ENCODE results near the gene KRT222. TPM values are rescaled to one million over a fixed set of nuclear protein-coding genes. Genes with fewer than 3 reads are reported as not detected.

KRT222 gene
- total and polyA plus RNA-seq, 2 of the 13 experiments (the other 11 are each of a cell fraction or from before 2014, with no cell fraction given): not detected

DNA sequence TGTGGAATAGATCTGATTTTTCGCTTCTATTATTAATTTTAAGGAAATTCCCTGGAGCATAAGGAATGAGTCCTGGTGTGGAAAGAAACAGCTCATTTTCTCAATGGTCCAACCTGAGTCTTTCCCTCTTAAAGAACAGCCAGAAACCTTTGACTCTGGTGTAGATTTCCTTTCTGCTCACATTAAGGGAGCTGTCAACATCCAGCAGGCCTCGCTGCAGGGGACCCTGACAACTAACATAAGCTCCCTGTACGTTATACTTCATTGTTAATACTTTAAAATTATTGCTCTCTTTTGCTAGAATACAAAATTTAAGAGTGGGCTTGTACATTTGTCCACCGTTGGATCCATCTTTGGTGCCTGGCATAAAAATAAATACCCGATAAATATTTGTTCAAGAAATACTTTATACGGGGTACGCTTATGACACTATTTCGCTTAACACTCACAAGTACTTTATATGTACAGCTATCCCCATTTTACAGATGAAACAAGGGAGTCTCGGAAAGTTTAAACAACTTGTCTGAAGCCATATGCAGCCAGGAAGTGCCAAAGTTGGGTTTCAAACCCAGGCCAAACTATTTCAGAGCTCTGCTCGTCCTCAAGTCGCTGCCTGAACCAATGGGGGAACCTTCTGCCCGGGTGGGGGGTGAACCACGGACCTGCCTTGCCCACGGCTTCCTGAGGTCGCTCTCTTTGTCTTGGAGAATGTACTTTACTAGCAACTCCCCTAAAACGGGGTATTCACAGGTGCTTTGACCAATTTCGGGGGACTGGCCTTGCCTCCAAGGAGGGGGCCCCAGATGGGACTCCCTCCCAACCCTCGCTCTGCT lies 18.0 kb downstream of the KRT222 start (continued):
- TF ChIP-seq, protein P1, sequence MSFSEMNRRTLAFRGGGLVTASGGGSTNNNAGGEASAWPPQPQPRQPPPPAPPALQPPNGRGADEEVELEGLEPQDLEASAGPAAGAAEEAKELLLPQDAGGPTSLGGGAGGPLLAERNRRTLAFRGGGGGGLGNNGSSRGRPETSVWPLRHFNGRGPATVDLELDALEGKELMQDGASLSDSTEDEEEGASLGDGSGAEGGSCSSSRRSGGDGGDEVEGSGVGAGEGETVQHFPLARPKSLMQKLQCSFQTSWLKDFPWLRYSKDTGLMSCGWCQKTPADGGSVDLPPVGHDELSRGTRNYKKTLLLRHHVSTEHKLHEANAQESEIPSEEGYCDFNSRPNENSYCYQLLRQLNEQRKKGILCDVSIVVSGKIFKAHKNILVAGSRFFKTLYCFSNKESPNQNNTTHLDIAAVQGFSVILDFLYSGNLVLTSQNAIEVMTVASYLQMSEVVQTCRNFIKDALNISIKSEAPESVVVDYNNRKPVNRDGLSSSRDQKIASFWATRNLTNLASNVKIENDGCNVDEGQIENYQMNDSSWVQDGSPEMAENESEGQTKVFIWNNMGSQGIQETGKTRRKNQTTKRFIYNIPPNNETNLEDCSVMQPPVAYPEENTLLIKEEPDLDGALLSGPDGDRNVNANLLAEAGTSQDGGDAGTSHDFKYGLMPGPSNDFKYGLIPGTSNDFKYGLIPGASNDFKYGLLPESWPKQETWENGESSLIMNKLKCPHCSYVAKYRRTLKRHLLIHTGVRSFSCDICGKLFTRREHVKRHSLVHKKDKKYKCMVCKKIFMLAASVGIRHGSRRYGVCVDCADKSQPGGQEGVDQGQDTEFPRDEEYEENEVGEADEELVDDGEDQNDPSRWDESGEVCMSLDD (CRISPR knock-in tag; IDR thresholded peaks at IDR 0.05; ENCODE audit: borderline replicate concordance): peak; percentile 78; the same call in 1 of the 2 replicates
- TF ChIP-seq, protein P2, sequence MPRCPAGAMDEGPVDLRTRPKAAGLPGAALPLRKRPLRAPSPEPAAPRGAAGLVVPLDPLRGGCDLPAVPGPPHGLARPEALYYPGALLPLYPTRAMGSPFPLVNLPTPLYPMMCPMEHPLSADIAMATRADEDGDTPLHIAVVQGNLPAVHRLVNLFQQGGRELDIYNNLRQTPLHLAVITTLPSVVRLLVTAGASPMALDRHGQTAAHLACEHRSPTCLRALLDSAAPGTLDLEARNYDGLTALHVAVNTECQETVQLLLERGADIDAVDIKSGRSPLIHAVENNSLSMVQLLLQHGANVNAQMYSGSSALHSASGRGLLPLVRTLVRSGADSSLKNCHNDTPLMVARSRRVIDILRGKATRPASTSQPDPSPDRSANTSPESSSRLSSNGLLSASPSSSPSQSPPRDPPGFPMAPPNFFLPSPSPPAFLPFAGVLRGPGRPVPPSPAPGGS (CRISPR knock-in tag; IDR thresholded peaks at IDR 0.05): 0 out of 2 replicates have a peak, but pooled peaks have one; percentile 1
- no peak for TF ChIP-seq CBFB (CRISPR knock-in tag; IDR thresholded peaks at IDR 0.05)
- 0 out of 2 replicates have a peak, but pooled peaks have one; percentile 8 for TF ChIP-seq ZNF879 (CRISPR knock-in tag; IDR thresholded peaks at IDR 0.05)
- TF ChIP-seq PRPF4 (IDR thresholded peaks at IDR 0.05; ENCODE audit: low read depth, low read length, poor library complexity, severe bottlenecking): no peak
- no peak for TF ChIP-seq ETV5 (CRISPR knock-in tag; IDR thresholded peaks at IDR 0.05; ENCODE audit: borderline replicate concordance)
- TF ChIP-seq, protein P3, sequence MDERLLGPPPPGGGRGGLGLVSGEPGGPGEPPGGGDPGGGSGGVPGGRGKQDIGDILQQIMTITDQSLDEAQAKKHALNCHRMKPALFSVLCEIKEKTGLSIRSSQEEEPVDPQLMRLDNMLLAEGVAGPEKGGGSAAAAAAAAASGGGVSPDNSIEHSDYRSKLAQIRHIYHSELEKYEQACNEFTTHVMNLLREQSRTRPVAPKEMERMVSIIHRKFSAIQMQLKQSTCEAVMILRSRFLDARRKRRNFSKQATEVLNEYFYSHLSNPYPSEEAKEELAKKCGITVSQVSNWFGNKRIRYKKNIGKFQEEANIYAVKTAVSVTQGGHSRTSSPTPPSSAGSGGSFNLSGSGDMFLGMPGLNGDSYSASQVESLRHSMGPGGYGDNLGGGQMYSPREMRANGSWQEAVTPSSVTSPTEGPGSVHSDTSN (CRISPR knock-in tag; IDR thresholded peaks at IDR 0.05): no peak
- TF ChIP-seq MYNN (CRISPR knock-in tag; IDR thresholded peaks at IDR 0.05; ENCODE audit: low read depth): peak; percentile 25; the same call in 1 of the 2 replicates
- no peak for TF ChIP-seq BRCA1 (CRISPR knock-in tag; IDR thresholded peaks at IDR 0.05)
- TF ChIP-seq RELA (CRISPR knock-in tag; IDR thresholded peaks at IDR 0.05): no peak
- TF ChIP-seq SALL1 (CRISPR knock-in tag; IDR thresholded peaks at IDR 0.05): no peak; the same call in 1 of the 2 replicates
- 0 out of 2 replicates have a peak, but pooled peaks have one; percentile 36 for TF ChIP-seq GFI1 (CRISPR knock-in tag; IDR thresholded peaks at IDR 0.05; ENCODE audit: borderline replicate concordance)
- TF ChIP-seq ZNF737 (CRISPR knock-in tag; IDR thresholded peaks at IDR 0.05; ENCODE audit: borderline replicate concordance): no peak
- no peak for TF ChIP-seq SOX13 (IDR thresholded peaks at IDR 0.05)
- 0 out of 4 replicates have a peak, but pooled peaks of 1 of the 2 experiments have one; percentile 11 for TF ChIP-seq SOX13 (CRISPR knock-in tag; conservative IDR thresholded peaks at IDR 0.05 in 1 of 2, IDR thresholded peaks at IDR 0.05 in 1 of 2)
- TF ChIP-seq MAZ (IDR thresholded peaks at IDR 0.05; ENCODE audit: borderline replicate concordance, low read depth, low read length): 0 out of 2 replicates have a peak, but pooled peaks have one; percentile 14
- no peak for TF ChIP-seq MAZ (CRISPR knock-in tag; IDR thresholded peaks at IDR 0.05; ENCODE audit: low read depth)
- no peak for TF ChIP-seq TBP (CRISPR knock-in tag; IDR thresholded peaks at IDR 0.05)
- TF ChIP-seq, protein P4, sequence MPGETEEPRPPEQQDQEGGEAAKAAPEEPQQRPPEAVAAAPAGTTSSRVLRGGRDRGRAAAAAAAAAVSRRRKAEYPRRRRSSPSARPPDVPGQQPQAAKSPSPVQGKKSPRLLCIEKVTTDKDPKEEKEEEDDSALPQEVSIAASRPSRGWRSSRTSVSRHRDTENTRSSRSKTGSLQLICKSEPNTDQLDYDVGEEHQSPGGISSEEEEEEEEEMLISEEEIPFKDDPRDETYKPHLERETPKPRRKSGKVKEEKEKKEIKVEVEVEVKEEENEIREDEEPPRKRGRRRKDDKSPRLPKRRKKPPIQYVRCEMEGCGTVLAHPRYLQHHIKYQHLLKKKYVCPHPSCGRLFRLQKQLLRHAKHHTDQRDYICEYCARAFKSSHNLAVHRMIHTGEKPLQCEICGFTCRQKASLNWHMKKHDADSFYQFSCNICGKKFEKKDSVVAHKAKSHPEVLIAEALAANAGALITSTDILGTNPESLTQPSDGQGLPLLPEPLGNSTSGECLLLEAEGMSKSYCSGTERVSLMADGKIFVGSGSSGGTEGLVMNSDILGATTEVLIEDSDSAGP (CRISPR knock-in tag; IDR thresholded peaks at IDR 0.05; ENCODE audit: borderline replicate concordance): no peak
- no peak for TF ChIP-seq KDM4B (CRISPR knock-in tag; IDR thresholded peaks at IDR 0.05)
- TF ChIP-seq TOPORS (CRISPR knock-in tag; IDR thresholded peaks at IDR 0.05): 0 out of 2 replicates have a peak, but pooled peaks have one; percentile 41
- TF ChIP-seq, protein P5, sequence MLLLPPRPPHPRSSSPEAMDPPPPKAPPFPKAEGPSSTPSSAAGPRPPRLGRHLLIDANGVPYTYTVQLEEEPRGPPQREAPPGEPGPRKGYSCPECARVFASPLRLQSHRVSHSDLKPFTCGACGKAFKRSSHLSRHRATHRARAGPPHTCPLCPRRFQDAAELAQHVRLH (CRISPR knock-in tag; IDR thresholded peaks at IDR 0.05; ENCODE audit: borderline replicate concordance, low read depth): peak; percentile 4; the same call in 1 of the 2 replicates

Data from HepG2 (cell line).